ENCODE results near the gene PIEZO2.
"Not testable (repeated sequence)": the region's sequence is repeated elsewhere in the genome, so short reads cannot be mapped to it uniquely, and the experiment has no call there.

The PIEZO2 gene

DNA sequence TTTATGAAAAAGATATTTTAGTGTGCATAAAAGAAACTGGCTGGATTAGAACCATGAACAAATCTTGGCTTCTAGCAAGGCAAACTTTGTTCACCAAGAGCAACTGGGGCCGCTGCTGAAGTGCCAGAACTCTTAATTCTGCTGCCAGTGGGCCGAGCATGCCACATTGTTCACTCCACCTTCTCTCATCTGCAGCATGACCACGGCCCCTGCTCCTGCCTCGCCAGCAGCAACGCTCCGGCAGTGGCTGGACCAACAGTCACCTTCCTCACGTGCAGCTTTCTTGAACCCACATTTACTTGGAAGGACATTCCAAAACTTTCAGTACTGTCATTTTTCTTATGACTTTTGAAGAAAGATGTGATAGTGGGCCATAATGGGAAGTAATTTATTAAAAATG, 213.8 kb downstream of the PIEZO2 start:
- H3K27ac ChIP-seq (ENCODE audit: low read depth, low read length): no peak overlapping the region
- no peaks in the 10 kb centered on the region for H3K27me3 ChIP-seq (ENCODE audit: control insufficient read depth, insufficient read depth, low read length)
- peaks cover 5% of the 10 kb centered on the region for H3K4me1 ChIP-seq (ENCODE audit: control insufficient read depth, insufficient read depth, low read length)
- H3K9ac ChIP-seq (ENCODE audit: low read length): no peak overlapping the region
- no peaks in the 10 kb centered on the region for H3K36me3 ChIP-seq (ENCODE audit: control insufficient read depth, insufficient read depth, low read length)
- no peak overlapping the region for H3K4me3 ChIP-seq (ENCODE audit: low read length)

DNA sequence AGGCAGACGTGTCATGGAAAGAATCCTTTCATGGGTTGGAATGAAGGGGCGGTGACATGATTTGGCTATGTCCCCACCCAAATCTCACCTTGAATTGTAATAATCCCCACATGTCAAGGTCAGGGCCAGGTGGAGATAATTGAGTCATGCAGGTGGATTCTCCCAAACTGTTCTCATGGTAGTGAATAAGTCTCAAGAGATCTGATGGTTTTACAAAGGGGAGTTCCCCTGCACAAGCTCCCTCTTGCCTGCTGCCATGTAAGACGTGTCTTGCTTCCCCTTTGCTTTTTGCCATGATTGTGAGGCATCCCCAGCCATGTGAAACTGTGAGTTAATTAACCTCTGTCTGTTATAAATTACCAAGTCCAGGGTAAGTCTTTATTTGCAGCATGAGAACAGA, 215.7 kb downstream of the PIEZO2 start:
- H3K4me3 ChIP-seq (ENCODE audit: low read length); H3K4me1 ChIP-seq (ENCODE audit: control insufficient read depth, insufficient read depth, low read length); H3K27me3 ChIP-seq (ENCODE audit: control insufficient read depth, insufficient read depth, low read length); H3K9ac ChIP-seq (ENCODE audit: low read length); H3K27ac ChIP-seq (ENCODE audit: low read depth, low read length); H3K36me3 ChIP-seq (ENCODE audit: control insufficient read depth, insufficient read depth, low read length): not testable (repeated sequence)

DNA sequence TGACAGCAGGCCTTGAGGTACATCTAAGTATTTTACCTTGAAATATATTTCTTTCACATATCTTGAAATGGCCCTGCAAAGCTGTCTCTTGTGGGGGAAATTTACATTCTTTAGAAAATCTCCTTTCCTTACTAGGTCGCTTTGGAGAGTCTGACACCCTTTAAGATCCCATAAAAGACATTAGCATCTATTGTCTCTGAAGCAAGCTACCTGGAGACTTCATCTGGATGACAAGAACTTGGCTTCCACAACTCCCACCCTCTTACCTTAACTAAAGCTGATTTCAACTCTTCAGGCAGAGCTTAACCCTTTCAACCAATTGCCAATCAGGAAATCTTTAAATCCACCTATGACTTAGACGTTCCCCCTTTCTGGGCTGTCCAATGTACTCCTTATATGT, 219.3 kb downstream of the PIEZO2 start:
- Histone ChIP-seq H3K27ac (ENCODE audit: low read depth, low read length) (no peak overlapping the region), H3K9ac (ENCODE audit: low read length) (no peak overlapping the region), H3K27me3 (ENCODE audit: control insufficient read depth, insufficient read depth, low read length) (no peaks in the 10 kb centered on the region), H3K4me3 (ENCODE audit: low read length) (no peak overlapping the region), H3K4me1 (ENCODE audit: control insufficient read depth, insufficient read depth, low read length) (peaks cover 7% of the 10 kb centered on the region), H3K36me3 (ENCODE audit: control insufficient read depth, insufficient read depth, low read length) (no peaks in the 10 kb centered on the region)

DNA sequence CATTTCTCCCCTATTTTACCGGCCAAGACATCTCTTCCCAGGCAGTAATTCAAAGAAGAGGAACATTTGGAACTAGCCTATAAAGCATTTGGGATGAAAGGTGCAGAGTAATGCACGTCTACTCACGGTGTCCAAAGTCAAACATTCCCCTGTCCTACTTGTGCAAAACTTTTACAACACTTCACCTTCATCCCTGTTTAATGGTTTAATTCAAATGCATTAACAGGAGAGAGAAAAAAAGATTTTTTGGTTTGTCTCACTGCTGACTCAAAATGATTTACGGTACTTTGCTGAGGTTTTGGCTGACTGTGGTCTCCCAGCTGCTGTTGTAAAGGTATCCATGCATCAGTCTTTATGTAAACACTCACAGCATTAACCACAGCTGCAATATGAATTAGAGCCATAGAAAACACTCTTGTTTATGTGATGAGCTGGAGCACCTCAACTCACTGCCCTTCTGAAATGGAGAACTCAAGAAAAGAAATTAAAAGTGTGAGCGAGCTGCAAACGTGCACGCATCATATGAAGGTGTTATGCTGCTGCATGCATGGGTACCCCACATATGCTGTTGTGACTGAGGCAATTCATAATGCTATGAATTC, 220.5 kb downstream of the PIEZO2 start:
- H3K27ac ChIP-seq (ENCODE audit: low read depth, low read length): no peak overlapping the region
- H3K27me3 ChIP-seq (ENCODE audit: control insufficient read depth, insufficient read depth, low read length): no peaks in the 10 kb centered on the region
- no peak overlapping the region for H3K9ac ChIP-seq (ENCODE audit: low read length)
- no peak overlapping the region for H3K4me3 ChIP-seq (ENCODE audit: low read length)
- peaks cover 7% of the 10 kb centered on the region for H3K4me1 ChIP-seq (ENCODE audit: control insufficient read depth, insufficient read depth, low read length)
- no peaks in the 10 kb centered on the region for H3K36me3 ChIP-seq (ENCODE audit: control insufficient read depth, insufficient read depth, low read length)

DNA sequence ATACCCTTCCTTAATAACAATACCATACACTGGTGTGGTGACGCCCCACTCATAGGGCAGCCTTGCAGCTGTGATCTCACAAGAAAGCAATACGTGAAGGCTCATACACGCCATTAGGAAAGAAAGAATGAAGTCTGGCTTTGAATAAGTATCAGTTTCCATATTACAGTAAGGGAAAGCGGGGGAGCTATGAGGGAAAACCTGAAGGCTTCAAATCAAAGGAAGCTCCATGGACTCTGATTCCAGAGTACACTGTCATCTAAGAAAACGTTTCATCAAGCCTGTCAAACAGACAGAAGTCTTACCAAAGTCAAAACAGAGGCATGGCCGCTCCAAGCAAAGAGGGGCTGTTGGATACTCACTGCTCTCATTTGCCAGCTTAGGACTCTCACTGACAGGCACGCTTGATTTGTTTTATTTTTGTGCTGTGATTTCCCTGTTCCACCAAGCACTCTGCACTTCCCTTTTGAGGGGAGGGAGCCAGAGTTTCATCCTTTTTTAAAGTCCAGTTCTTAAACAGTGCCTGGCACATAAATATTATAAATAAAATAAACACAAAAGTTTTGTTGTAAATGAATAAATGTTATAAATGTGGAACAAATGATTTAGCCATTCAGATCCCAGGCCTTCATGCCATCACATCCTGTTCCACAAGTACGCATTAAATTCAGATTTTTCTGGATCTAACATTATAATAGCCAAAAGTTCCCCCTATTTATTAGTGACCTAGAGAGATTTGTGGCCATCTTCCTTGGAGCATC, 221.2 kb downstream of the PIEZO2 start:
- Histone ChIP-seq H3K27me3 (ENCODE audit: control insufficient read depth, insufficient read depth, low read length) (no peaks in the 10 kb centered on the region), H3K4me1 (ENCODE audit: control insufficient read depth, insufficient read depth, low read length) (peaks cover 7% of the 10 kb centered on the region), H3K27ac (ENCODE audit: low read depth, low read length) (peak overlapping the region; percentile 58), H3K36me3 (ENCODE audit: control insufficient read depth, insufficient read depth, low read length) (no peaks in the 10 kb centered on the region), H3K9ac (ENCODE audit: low read length) (no peak overlapping the region), H3K4me3 (ENCODE audit: low read length) (no peak overlapping the region)

DNA sequence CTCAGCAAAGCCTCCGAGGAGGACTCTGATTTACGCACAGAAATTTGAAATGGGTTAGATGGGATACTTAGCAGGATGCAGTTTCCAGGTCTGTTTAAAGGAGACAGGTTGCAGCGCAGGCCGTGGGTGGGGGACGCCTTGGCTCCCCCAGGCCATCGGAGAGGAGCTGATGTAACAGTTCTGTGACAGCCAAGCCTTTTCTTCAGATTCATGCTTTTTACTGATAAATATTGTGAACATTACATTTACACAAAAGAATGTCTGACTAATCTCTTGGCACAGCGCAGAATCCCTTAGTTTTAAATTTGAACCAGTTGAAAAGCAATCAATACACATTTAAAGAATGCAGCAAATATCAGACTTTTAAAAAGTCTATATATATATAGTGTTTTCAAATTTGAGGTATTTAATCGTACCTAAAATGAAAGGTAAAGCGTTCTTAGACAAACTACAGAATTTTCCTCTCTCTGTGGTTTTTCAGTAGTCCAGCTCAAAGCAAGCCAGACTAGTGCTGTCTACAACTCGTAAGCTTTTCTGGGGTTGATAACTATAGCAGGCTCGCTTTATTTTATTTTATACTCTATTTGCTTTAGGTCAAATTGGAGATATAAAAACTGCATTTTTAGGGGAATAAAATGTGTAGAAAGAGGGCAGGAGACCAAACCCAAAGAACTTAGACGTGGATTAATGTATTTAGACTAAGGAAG, 221.9 kb downstream of the PIEZO2 start:
- no peak overlapping the region for H3K4me3 ChIP-seq (ENCODE audit: low read length)
- H3K27me3 ChIP-seq (ENCODE audit: control insufficient read depth, insufficient read depth, low read length): no peaks in the 10 kb centered on the region
- H3K36me3 ChIP-seq (ENCODE audit: control insufficient read depth, insufficient read depth, low read length): no peaks in the 10 kb centered on the region
- peak overlapping the region; percentile 58 for H3K27ac ChIP-seq (ENCODE audit: low read depth, low read length)
- H3K9ac ChIP-seq (ENCODE audit: low read length): no peak overlapping the region
- H3K4me1 ChIP-seq (ENCODE audit: control insufficient read depth, insufficient read depth, low read length): peaks cover 7% of the 10 kb centered on the region

DNA sequence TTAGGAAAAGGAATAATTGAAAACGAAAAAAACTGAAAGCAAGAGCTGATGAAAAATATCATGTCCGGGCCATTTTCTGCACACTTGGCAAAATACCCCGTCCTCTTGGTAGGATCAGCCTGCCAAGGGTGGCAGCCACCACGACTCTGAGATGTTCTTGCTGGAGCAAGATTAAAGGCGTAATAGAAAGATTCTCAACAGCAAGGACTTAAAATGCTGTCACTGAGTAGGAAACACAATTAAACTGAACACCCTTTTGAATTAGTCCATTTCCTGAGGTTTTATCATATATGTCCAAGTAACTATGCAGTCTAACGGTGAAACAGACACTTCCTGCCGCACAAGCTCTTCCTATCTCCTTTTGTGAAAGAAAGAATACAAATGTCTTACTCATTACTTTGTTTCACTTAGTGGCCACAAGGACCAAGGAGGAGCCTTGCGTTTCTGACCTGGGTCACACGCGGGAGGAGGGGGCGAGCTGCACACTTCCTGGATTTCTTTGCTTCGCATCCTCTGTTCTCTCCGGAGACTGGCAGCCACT, 222.7 kb downstream of the PIEZO2 start:
- Histone ChIP-seq H3K9ac (ENCODE audit: low read length) (no peak overlapping the region), H3K27ac (ENCODE audit: low read depth, low read length) (peak overlapping the region; percentile 42), H3K4me1 (ENCODE audit: control insufficient read depth, insufficient read depth, low read length) (peaks cover 7% of the 10 kb centered on the region), H3K27me3 (ENCODE audit: control insufficient read depth, insufficient read depth, low read length) (no peaks in the 10 kb centered on the region), H3K36me3 (ENCODE audit: control insufficient read depth, insufficient read depth, low read length) (no peaks in the 10 kb centered on the region), H3K4me3 (ENCODE audit: low read length) (peak overlapping the region; percentile 23)

DNA sequence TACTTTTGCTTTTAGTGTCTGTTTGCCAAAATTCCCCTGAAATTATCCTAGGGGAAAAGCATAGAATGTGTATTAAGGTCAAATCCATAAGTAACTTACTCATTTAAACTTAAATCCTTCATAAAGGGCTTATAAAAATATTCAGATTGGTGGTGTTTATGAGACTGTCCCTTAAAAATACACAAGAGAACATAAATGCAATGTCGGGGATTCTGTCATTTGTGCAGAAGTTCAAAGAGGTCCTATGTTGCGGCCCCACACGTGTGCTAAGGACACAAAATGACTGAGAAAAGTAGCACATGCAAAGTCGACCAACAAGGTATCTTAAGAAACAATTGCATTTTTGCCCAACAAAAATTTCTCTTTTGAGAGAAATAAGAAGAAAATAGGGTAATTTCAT, 225.1 kb downstream of the PIEZO2 start:
- Histone ChIP-seq H3K27me3 (ENCODE audit: control insufficient read depth, insufficient read depth, low read length) (no peaks in the 10 kb centered on the region), H3K27ac (ENCODE audit: low read depth, low read length) (no peak overlapping the region), H3K36me3 (ENCODE audit: control insufficient read depth, insufficient read depth, low read length) (no peaks in the 10 kb centered on the region), H3K9ac (ENCODE audit: low read length) (no peak overlapping the region), H3K4me3 (ENCODE audit: low read length) (no peak overlapping the region), H3K4me1 (ENCODE audit: control insufficient read depth, insufficient read depth, low read length) (peaks cover 7% of the 10 kb centered on the region)

DNA sequence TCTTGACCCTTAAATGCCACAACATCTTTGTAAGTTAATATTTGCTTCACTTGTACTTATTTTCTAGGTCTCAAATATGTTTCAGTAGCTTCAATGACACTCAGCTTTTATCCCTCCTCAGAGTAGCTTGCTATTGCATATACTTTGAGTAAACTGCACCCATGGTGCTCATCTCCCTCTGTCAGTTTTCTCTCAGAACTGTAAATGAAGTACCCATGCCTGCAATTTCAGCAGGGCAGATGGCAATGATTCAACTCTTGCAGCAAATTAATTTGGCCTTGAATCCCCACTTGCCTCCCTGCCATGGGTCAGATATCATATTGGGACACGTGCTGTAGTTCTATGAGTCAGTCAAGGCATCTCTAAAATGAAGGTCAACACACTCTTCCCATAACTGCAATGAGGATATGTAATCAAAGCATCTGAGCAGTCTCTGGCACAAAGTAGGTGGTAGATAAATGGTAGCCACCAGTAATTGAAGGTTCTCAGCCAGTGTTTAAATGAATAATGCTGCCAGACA, 225.8 kb downstream of the PIEZO2 start:
- Histone ChIP-seq H3K27me3 (ENCODE audit: control insufficient read depth, insufficient read depth, low read length) (no peaks in the 10 kb centered on the region), H3K36me3 (ENCODE audit: control insufficient read depth, insufficient read depth, low read length) (no peaks in the 10 kb centered on the region), H3K9ac (ENCODE audit: low read length) (no peak overlapping the region), H3K4me1 (ENCODE audit: control insufficient read depth, insufficient read depth, low read length) (peaks cover 7% of the 10 kb centered on the region), H3K4me3 (ENCODE audit: low read length) (no peak overlapping the region), H3K27ac (ENCODE audit: low read depth, low read length) (no peak overlapping the region)

DNA sequence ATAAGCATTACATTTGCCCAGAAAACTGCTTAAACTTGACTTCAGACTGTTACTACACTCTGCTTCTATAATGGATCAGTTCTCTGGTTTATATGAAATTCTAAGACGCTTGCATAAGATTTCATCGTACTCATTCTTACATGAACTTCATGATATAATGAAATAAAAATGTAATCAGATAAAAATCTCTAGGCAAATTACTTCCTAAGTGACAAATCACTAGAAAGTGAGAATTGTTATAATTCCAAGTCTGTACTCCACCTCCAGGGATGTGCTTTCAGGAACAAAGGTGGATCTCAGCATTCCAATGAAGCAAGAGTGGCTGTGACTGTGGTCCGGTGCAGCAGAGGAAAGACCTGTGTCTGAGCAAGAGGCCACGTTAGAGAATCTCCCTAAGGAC, 226.2 kb downstream of the PIEZO2 start:
- Histone ChIP-seq H3K27me3 (ENCODE audit: control insufficient read depth, insufficient read depth, low read length) (no peaks in the 10 kb centered on the region), H3K4me1 (ENCODE audit: control insufficient read depth, insufficient read depth, low read length) (peaks cover 5% of the 10 kb centered on the region), H3K9ac (ENCODE audit: low read length) (no peak overlapping the region), H3K27ac (ENCODE audit: low read depth, low read length) (no peak overlapping the region), H3K36me3 (ENCODE audit: control insufficient read depth, insufficient read depth, low read length) (no peaks in the 10 kb centered on the region), H3K4me3 (ENCODE audit: low read length) (no peak overlapping the region)

DNA sequence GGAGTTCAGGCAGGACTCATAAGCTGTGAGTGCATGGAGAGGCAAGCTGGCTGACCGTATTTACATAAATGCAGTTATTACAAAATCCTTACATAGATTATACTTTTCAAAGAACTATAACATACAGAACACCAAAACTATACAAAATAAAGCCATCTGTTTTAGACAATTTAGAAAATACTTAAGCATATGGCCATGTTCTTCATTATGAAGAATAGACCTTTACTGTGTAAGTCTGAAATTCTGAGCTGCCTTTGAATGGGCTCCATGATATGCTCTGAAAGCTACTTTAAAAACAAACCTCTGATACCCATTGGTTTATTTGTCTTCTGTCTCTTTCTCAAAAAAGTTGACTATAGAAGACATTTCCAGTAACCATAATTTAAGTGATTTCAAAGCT, 226.7 kb downstream of the PIEZO2 start:
- not testable (repeated sequence) for H3K9ac ChIP-seq (ENCODE audit: low read length); H3K27me3 ChIP-seq (ENCODE audit: control insufficient read depth, insufficient read depth, low read length); H3K4me3 ChIP-seq (ENCODE audit: low read length); H3K36me3 ChIP-seq (ENCODE audit: control insufficient read depth, insufficient read depth, low read length); H3K4me1 ChIP-seq (ENCODE audit: control insufficient read depth, insufficient read depth, low read length); H3K27ac ChIP-seq (ENCODE audit: low read depth, low read length)

DNA sequence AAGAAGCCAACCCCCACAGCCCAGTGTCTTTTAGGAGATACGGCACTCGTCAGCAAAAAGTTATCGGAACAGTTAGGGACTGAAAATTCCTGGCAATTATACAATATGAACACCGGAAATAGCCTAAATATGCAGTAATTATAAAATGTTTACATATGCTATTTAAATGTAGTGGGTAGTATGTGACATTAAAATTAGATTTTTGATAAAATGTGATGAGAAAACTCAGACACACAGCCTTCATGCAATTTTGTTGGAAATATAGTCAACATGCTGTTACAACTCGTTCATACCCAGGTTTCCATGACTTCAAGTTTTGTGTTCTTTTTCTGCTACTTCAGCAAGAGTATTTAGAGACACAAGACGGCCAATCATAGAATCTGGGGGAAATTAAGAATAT, 229.1 kb downstream of the PIEZO2 start:
- H3K9ac ChIP-seq (ENCODE audit: low read length); H3K4me3 ChIP-seq (ENCODE audit: low read length); H3K4me1 ChIP-seq (ENCODE audit: control insufficient read depth, insufficient read depth, low read length); H3K36me3 ChIP-seq (ENCODE audit: control insufficient read depth, insufficient read depth, low read length); H3K27ac ChIP-seq (ENCODE audit: low read depth, low read length); H3K27me3 ChIP-seq (ENCODE audit: control insufficient read depth, insufficient read depth, low read length): not testable (repeated sequence)

Measured in rectal smooth muscle tissue (tissue), 1 donor.